Small intestine (tissue), 7 donors: Measurements from ENCODE around the gene SNAPC4. TPM values are rescaled to one million over a fixed set of nuclear protein-coding genes. Genes with fewer than 3 reads are reported as not detected.
A peak's percentile ranks its signal among the peaks of the same experiment; 100 is the strongest.

Experiments used
- DNase-seq, 2 donors: peaks; one replicate each; pipeline versions ENCODE4 v3.0.0 to v3.0.0-alpha.2; 2013
- FAIRE-seq: peaks from 2 replicates; lab custom pipeline; 2012; peaks lifted over from hg19 to GRCh38; lab: Jason Lieb, UNC
- H3K27ac ChIP-seq, 3 donors: one replicate each; pipeline ENCODE4 v1.5.1; 2013; ENCODE audit warnings: low read length in 2 of 3, mild to moderate bottlenecking in 2 of 3, control low read depth in 1 of 3, inconsistent platforms in 1 of 3, low read depth in 1 of 3, moderate library complexity in 1 of 3
- H3K27me3 ChIP-seq, 3 donors: one replicate each; pipeline ENCODE4 v1.6.1; 2013; ENCODE audit warnings: low read length in 3 of 3, inconsistent platforms in 1 of 3; ENCODE audit not compliant: control insufficient read depth in 3 of 3, insufficient read depth in 3 of 3
- H3K36me3 ChIP-seq, 3 donors: one replicate each; pipeline ENCODE4 v1.6.1; 2013; ENCODE audit warnings: low read length in 3 of 3, inconsistent platforms in 1 of 3, low read depth in 1 of 3, mild to moderate bottlenecking in 1 of 3, moderate library complexity in 1 of 3; ENCODE audit not compliant: control insufficient read depth in 3 of 3, insufficient read depth in 2 of 3
- H3K4me1 ChIP-seq, 3 donors: one replicate each; pipeline ENCODE4 v1.6.1; 2013; ENCODE audit warnings: low read length in 2 of 3, inconsistent platforms in 1 of 3, low read depth in 1 of 3, mild to moderate bottlenecking in 1 of 3, moderate library complexity in 1 of 3; ENCODE audit not compliant: control insufficient read depth in 3 of 3, insufficient read depth in 2 of 3
- H3K4me3 ChIP-seq, 3 donors: one replicate each; pipeline ENCODE4 v1.5.1; 2013; ENCODE audit warnings: low read length in 3 of 3, control low read depth in 1 of 3, inconsistent platforms in 1 of 3, low read depth in 1 of 3, mild to moderate bottlenecking in 1 of 3, moderate library complexity in 1 of 3
- H3K9me3 ChIP-seq, 2 donors: one replicate each; pipeline ENCODE4 v1.6.1; 2013; ENCODE audit warnings: low read depth in 1 of 2, low read length in 1 of 2; ENCODE audit not compliant: control insufficient read depth in 2 of 2, insufficient read depth in 1 of 2
- WGBS, 3 donors: extraction: QIAGEN DNeasy Blood & Tissue Kit; methylation state at CpG; one replicate each; pipeline ENCODE4 v1.1.7; 2013; 5-methylcytosine and 5-hydroxymethylcytosine counted together
- polyA plus RNA-seq, 4 donors: library from polyadenylated mRNA; stranded (reverse) in 3 of 4; unstranded in 1 of 4; fragments of 200-250 nt in 3 of 4; fragments of 120-200 nt in 1 of 4; gene quantifications; one replicate each; pipeline versions ENCODE4 v1.2.1 to v1.2.3, GENCODE V29; 2013
- donor health status: healthy with polysubstance abuse.
- donor health status: control.
- donor health status: control.
- donor health status: Bipolar disorder and iron deficiency.
- donor health status: healthy.

SNAPC4 gene
- polyA plus RNA-seq, 4 donors = 5.4 to 11.2 (median 6.3) TPM

DNA sequence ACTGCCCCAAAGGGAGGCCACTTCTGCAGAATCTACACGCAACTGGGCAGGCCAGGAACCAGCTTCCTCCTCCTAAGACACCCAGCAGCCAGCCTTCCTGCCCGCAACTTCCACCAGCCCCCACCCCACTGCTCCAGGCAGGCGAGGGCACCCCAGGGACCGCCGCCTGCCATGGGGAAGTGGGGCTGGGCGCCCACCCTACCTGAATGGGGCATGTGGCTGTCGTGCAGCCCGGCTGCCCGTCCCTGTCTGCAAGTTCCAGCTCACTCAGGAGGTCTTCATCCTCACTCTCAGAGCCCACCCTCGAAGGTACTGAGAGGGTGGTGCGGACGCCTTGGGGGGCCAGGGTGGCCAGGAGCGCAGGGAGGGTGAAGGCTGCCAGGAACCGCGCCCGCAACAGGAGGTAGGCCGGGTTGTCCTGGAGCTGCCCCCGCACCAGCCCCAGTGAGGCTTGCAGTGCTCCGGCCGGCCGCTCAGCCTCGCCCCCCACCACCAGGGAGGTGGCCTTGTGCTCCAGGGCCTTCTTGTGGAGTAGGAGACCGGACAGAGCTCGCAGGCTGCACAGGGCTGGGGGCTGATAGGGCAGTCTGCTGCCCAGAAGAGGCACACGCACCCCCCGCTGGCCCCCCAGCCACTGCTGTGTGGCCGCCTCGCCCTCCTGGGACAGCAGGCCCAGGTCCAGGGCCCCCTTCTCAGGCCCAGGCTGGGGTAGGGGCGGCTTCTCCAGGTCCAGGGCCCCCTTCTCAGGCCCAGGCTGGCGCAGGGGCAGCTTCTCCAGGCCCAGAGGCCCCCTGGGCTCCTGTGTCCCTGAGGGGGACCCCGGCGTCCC, 22.4 kb downstream of the SNAPC4 start:
- no peak overlapping the region for H3K4me3 ChIP-seq
- H3K27ac ChIP-seq = peak overlapping the region in 1 of 3 donors; percentile 45
- WGBS, 3 donors = 88% methylated on average over 29 to 32 of the region's 32 CpGs
- no peaks in the 10 kb centered on the region for H3K9me3 ChIP-seq
- peaks cover 0 to 25% (median 0%) of the 10 kb centered on the region in 3 donors for H3K4me1 ChIP-seq
- DNase-seq (no peak), FAIRE-seq (no peak)
- H3K27me3 ChIP-seq = no peaks in the 10 kb centered on the region
- peaks cover 0 to 91% (median 7%) of the 10 kb centered on the region in 3 donors for H3K36me3 ChIP-seq

DNA sequence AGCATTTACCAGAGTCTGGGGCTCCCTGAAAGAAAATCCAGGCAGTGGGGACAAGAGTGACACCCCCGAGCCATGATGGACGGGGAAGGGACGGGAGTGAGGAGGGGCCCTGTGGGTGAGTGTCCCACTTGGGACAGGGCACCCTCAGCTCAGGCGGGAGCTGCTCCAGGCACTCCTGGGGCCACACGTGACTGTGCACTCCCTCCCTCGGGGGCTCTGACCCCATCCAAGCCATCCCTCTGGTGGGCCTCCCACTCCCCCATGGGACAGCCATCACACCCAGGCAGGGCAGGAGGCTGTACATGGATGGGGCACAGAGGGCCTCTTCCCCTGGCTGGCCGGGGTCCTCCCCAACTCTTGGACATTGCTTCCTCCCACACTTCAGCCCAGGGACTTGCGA, 23.5 kb downstream of the SNAPC4 start:
- Histone ChIP-seq H3K36me3 (peaks cover 0 to 80% (median 7%) of the 10 kb centered on the region in 3 donors), H3K4me3 (no peak overlapping the region), H3K9me3 (no peaks in the 10 kb centered on the region), H3K4me1 (peaks cover 0 to 30% (median 2%) of the 10 kb centered on the region in 3 donors), H3K27me3 (no peaks in the 10 kb centered on the region), H3K27ac (no peak overlapping the region)
- FAIRE-seq (no peak), DNase-seq (no peak)
- WGBS, 3 donors = 80 to 83% (median 81%) methylated on average over 8 of the region's 8 CpGs

- peaks cover 0 to 30% (median 2%) of the 10 kb centered on the region in 3 donors for H3K4me1 ChIP-seq
- H3K4me3 ChIP-seq = no peak overlapping the region
- no peaks in the 10 kb centered on the region for H3K27me3 ChIP-seq
- H3K36me3 ChIP-seq = peaks cover 0 to 67% (median 0%) of the 10 kb centered on the region in 3 donors
- FAIRE-seq (no peak), DNase-seq (no peak)
- H3K27ac ChIP-seq = no peak overlapping the region
- no peaks in the 10 kb centered on the region for H3K9me3 ChIP-seq
- WGBS, 3 donors = 89 to 96% (median 93%) methylated on average over 11 to 12 of the region's 12 CpGs
These were observed 24.9 kb downstream of the SNAPC4 start for GRCh38 chr9:136375096-136375495.

DNA sequence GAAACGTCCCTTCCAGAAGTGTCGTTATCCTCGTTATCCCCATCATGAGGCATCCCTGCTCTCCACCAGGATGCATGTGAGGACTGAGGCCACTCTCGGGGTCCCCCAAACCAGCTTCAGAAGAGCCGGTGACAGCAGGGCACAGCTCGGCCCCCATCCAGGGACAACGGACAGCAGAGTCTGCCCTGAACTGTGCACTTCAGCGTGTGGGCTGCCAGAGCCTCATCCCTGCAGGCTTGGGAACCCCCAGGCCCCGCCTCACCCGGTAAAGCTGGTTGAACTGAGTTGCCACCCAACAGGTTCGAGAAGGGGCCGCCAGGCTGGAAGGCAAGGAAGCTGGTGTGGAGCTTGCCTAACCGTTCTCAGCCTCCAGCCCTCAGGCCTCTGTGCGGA, 25.8 kb downstream of the SNAPC4 start:
- Histone ChIP-seq H3K9me3 (no peaks in the 10 kb centered on the region), H3K4me3 (no peak overlapping the region), H3K36me3 (peaks cover 0 to 60% (median 0%) of the 10 kb centered on the region in 3 donors), H3K27ac (no peak overlapping the region), H3K4me1 (peaks cover 0 to 30% (median 2%) of the 10 kb centered on the region in 3 donors), H3K27me3 (no peaks in the 10 kb centered on the region)
- DNase-seq = no peak
- WGBS, 3 donors = 77 to 88% (median 87%) methylated on average over 13 to 14 of the region's 14 CpGs
- FAIRE-seq = no peak

DNA sequence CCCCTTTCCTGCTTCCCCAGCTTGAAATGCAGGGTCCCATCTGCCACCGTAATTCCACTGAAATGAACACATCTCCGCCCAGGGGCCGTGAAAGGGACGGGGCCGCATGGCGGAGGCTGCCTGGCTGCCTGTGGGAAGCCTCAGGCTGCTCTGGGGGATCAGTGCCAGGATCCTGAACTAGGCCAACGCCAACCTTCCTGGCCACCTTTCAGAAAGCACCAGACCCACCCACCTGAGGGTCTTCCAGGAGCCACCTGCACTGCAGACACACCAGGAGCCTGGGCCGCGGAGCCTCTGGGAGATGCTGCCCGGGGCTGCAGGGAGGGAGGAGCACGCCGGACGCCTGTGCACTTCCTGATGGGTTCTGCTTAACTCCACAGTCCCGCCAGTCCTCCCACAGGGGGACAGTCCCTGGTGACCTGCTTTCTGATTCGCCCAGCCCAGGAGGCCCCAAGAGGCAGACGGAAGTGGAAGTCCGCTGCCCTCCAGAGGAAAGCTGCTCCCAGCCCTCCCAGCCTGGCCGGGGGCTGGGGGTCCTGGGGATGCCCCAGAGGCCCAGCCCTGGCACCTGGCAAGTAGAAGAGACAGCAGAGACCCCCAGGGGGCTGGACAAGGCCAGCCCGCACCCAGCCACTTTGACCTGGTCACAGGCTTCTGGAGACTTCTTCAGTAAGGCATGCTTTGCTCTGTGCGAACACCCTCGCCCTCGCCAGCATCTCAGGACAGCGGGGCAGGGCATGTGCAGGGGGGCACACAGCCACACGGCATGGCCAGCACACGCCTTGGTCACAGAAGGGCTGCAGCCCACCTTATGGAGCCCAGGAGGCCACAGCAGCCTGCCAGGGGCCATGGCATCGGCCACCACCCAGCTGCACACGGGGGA, 26.4 kb downstream of the SNAPC4 start, which contains the start of gene CARD9:
CARD9 (minus strand) TSS at position 370 of the 883 bp plus-strand sequence. CDS start 1,591 bp downstream, outside the sequence.
- H3K4me1 ChIP-seq = peaks cover 0 to 27% (median 2%) of the 10 kb centered on the region in 3 donors
- no peak for DNase-seq
- no peak for FAIRE-seq
- H3K4me3 ChIP-seq = peak within 1 kb of the TSS in 1 of 3 donors; percentile 7
- no peak within 1 kb of the TSS for H3K27ac ChIP-seq
- peaks cover 0 to 53% (median 0%) of the 10 kb centered on the region in 3 donors for H3K36me3 ChIP-seq
- H3K9me3 ChIP-seq = no peaks in the 10 kb centered on the region
- WGBS, 3 donors = 58 to 70% (median 67%) methylated on average over 23 to 27 of the region's 27 CpGs
- H3K27me3 ChIP-seq = no peaks in the 10 kb centered on the region

DNA sequence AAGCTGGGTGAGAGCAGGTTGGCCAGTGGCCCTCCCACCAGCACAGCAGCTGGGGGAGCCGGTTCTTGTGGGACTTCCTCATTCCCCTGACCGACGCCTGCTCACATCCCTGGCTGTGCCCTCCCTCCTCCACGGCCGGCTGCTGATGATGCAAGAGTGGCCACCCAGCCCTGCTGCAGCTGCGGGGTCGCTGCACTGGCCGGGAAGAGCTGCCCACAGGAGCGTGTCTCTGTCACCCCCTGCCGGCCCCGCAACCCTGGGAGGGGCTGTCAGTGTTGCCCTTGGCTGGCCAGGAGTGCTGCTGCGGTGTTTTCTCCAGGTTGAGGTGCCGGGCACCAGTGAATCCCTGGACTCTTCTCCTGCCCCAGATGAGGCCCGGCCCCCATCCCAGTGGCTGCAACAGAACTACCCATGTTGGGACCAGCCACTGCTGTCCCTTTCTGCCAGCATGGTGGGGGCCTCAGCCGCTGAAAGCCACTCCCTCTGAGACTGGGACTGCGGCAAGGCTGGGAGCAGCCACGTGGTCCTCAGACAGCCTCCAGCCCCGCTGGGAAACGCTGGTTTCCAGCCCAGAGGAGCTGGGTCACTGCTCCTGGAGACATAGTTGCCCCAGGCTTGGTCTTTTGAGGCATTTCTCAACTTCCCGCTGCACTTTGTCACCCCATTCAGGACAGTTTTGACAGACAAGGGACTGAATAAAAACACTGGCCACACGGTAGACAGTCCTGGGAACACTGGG, 27.2 kb downstream of the SNAPC4 start:
- DNase-seq = peak in 1 of 2 donors; percentile 56
- H3K36me3 ChIP-seq = peaks cover 0 to 45% (median 0%) of the 10 kb centered on the region in 3 donors
- H3K27ac ChIP-seq = no peak overlapping the region
- FAIRE-seq = no peak
- H3K4me3 ChIP-seq = peak overlapping the region in 1 of 3 donors; percentile 7
- peaks cover 0 to 19% (median 2%) of the 10 kb centered on the region in 3 donors for H3K4me1 ChIP-seq
- H3K27me3 ChIP-seq = no peaks in the 10 kb centered on the region
- 16 to 22% (median 16%) methylated on average over 21 of the region's 21 CpGs for WGBS, 3 donors
- no peaks in the 10 kb centered on the region for H3K9me3 ChIP-seq

DNA sequence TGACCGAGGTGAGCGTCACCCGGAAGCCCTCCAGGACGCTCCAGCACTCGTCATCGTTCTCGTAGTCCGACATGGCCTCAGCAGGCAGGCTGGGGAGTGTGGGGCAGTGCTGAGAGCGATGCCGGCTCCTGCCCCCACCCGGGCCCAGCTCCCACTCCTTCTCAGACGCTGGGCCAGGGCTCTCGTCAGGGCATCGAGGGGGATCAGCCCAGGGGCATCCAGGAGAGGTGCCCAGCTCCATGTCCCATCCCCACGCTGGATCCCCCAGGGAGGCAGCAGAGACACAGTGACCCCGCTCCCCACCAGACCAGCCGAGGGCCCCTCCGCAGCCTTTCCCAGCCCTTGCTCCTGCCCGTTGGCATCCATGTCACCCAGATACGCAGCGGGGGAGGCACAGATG, 28.0 kb downstream of the SNAPC4 start:
- no peak overlapping the region for H3K4me3 ChIP-seq
- DNase-seq (no peak), FAIRE-seq (no peak)
- peaks cover 0 to 14% (median 2%) of the 10 kb centered on the region in 3 donors for H3K4me1 ChIP-seq
- no peaks in the 10 kb centered on the region for H3K27me3 ChIP-seq
- WGBS, 3 donors = 89 to 91% (median 90%) methylated on average over 21 of the region's 21 CpGs
- H3K36me3 ChIP-seq = peaks cover 0 to 38% (median 0%) of the 10 kb centered on the region in 3 donors
- H3K27ac ChIP-seq = no peak overlapping the region
- H3K9me3 ChIP-seq = no peaks in the 10 kb centered on the region
